GM23248 (cell line): ENCODE results near the gene MOB3B.

Experiments
- EZH2 ChIP-seq: fragments of 200-600 bp; sonication (generic); IDR thresholded peaks from 2 replicates; pipeline ENCODE4 v1.6.1; 2018; ENCODE audit warnings: antibody characterized with exemption, mild to moderate bottlenecking; ENCODE audit not compliant: insufficient read depth, poor library complexity, severe bottlenecking
- EZH2phosphoT487 ChIP-seq: fragments of 200-600 bp; sonication (generic); IDR thresholded peaks from 2 replicates; pipeline ENCODE4 v1.6.1; 2018; ENCODE audit warnings: antibody characterized with exemption, moderate library complexity, mild to moderate bottlenecking, low read depth; ENCODE audit not compliant: insufficient read depth

DNA sequence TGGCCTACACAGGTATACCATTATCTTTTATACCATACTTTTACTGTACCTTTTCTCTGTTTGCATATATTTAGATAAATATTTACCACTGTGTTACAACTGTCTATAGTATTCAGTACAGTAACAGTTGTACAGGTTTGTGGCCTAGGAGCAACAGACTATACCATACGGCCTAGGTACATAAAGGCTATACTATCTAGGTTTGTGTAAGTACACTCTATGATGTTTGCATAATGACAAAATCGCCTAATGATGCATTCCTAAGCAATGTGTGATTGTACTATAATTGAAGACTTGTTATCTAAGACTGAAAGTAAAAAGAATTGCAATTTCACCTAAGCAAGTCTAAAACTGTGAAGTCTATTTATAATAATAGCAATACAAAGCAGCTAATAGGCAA, 39.8 kb upstream of the MOB3B start:
- TF ChIP-seq EZH2 (no peak), EZH2phosphoT487 (no peak)
